ENCODE results near the gene ZDHHC5.
"Not testable (repeated sequence)": the region's sequence is repeated elsewhere in the genome, so short reads cannot be mapped to it uniquely, and the experiment has no call there.

Gene ZDHHC5

DNA sequence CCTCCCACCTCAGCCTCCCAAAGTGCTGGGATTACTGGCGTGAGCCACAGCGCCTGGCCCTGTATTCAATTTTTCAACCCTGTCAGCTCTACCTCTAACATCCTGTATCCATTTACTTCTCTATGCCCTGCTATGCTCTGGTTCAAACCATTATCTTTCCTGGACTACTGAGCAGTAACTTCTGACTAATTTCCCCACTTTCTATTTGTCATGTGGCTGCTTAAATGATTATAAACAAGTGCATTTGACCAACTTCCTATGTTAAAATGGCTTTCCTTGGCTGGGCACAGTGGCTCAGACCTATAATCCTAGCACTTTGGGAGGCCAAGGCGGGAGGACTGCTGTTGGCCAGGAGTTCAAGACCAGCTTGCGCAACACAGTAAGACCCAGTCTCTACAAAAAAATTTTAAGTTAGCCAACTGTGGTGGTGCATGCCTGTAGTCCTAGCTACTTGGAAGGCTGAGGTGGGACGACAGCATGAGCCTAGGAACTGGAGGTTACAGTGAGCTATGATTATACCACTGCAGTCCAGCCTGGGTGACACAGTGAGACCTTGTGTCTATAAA, 42.0 kb downstream of the ZDHHC5 start:
- Histone ChIP-seq H3K4me1 (ENCODE audit: insufficient read depth, poor library complexity, severe bottlenecking) (peaks cover 8% of the 10 kb centered on the region), H3K27ac (ENCODE audit: poor library complexity, severe bottlenecking) (no peak overlapping the region), H3K36me3 (ENCODE audit: low read depth) (peaks cover 9% of the 10 kb centered on the region), H3K27me3 (ENCODE audit: insufficient read depth, poor library complexity, severe bottlenecking) (no peaks in the 10 kb centered on the region), H3K4me3 (ENCODE audit: severe bottlenecking) (no peak overlapping the region), H3K9me3 (ENCODE audit: severe bottlenecking) (no peaks in the 10 kb centered on the region)
- DNase-seq (ENCODE audit: low spot score) (no peak), ATAC-seq (ENCODE audit: low read depth) (no peak)
- TF ChIP-seq, protein P1, sequence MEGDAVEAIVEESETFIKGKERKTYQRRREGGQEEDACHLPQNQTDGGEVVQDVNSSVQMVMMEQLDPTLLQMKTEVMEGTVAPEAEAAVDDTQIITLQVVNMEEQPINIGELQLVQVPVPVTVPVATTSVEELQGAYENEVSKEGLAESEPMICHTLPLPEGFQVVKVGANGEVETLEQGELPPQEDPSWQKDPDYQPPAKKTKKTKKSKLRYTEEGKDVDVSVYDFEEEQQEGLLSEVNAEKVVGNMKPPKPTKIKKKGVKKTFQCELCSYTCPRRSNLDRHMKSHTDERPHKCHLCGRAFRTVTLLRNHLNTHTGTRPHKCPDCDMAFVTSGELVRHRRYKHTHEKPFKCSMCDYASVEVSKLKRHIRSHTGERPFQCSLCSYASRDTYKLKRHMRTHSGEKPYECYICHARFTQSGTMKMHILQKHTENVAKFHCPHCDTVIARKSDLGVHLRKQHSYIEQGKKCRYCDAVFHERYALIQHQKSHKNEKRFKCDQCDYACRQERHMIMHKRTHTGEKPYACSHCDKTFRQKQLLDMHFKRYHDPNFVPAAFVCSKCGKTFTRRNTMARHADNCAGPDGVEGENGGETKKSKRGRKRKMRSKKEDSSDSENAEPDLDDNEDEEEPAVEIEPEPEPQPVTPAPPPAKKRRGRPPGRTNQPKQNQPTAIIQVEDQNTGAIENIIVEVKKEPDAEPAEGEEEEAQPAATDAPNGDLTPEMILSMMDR (IDR thresholded peaks at IDR 0.05; ENCODE audit: poor library complexity, severe bottlenecking): no peak

DNA sequence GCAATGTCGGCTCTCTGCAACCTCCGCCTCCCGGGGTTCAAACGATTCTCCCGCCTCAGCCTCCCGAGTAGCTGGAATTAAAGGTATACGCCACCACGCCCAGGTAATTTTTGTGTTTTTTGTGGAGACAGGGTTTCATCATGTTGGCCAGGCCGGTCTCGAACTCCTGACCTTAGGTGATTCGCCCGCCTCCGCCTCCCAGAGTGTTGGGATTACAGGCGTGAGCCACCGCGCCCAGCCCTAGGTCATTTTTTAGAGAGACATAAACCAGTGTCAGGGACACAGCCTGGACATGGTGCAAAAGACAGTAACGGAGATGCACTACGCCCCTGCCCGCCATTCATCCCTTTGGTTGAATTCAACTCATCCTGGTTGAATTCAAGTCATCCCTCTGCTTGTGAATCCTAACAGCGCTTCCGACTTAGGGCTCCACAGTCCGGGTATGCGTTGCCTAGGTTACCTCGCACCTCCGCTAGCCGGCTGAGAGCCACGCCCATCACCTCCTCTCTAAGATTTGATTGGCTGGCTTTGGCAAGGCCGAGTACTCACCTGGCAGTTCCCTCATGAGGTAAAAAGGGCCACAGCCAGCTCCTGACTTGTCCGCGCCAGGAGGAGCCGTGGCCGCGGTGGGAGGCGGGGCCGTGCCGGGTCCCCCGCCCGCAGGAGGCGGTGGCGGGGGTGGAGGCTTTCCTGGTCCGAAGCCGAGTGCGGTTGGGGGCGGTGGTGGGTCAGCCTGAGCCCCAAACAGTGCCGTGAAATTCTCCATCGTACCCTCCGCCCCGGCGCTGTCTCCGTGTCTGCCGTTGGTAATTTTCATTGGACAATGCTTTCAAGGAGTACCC, 43.7 kb downstream of the ZDHHC5 start, which contains the start of gene MED19:
MED19 (minus strand) TSS at position 802 of the 842 bp plus-strand sequence; CDS start at position 766, 36 bp downstream.
- Histone ChIP-seq H3K27ac (ENCODE audit: poor library complexity, severe bottlenecking) (peak within 1 kb of the TSS; percentile 53), H3K4me3 (ENCODE audit: severe bottlenecking) (peak within 1 kb of the TSS; percentile 67), H3K9me3 (ENCODE audit: severe bottlenecking) (no peaks in the 10 kb centered on the region), H3K27me3 (ENCODE audit: insufficient read depth, poor library complexity, severe bottlenecking) (no peaks in the 10 kb centered on the region), H3K4me1 (ENCODE audit: insufficient read depth, poor library complexity, severe bottlenecking) (peaks cover 8% of the 10 kb centered on the region), H3K36me3 (ENCODE audit: low read depth) (peaks cover 5% of the 10 kb centered on the region)
- TF ChIP-seq, protein P1 (IDR thresholded peaks at IDR 0.05; ENCODE audit: poor library complexity, severe bottlenecking): no peak
- DNase-seq (ENCODE audit: low spot score): peak; percentile 96
- ATAC-seq (ENCODE audit: low read depth): peak; percentile 76

DNA sequence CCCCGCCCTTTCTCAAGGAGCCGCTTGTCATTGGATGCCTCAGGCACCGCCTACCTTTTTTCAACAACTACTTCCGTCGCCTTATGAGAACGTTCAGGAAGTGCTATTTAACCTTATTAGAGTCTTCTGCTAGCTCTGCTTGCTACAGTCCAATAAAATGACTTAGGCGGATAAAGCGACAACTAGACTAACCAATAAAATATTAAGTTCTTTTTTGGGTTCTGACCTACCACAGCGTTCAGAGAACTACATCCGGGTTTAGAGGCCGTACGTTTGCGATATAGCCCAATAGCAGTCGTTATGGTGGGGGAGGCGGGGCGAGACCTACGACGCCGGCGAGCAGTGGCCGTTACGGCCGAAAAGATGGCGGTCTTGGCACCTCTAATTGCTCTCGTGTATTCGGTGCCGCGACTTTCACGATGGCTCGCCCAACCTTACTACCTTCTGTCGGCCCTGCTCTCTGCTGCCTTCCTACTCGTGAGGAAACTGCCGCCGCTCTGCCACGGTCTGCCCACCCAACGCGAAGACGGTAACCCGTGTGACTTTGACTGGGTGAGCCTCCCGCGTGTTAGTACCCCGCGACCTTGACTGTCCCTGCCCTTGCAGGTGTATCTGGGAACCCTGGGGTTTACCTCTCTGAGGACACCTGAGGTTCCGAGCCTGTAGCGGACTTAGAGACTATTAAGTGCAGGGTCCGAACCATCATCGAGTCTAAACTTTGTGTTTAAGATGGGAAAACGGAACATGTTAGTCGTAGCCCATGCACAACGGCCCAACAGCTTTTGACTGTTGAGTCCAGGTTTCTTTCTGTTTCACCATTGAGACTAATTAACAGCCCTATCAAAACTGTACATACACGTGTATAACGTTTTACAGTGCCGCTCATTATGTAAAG, 44.6 kb downstream of the ZDHHC5 start, which contains the start of gene TMX2:
TMX2 (plus strand) TSS at position 338 of the 895 bp plus-strand sequence; CDS start at position 364, 26 bp downstream.
- Histone ChIP-seq H3K36me3 (ENCODE audit: low read depth) (peaks cover 5% of the 10 kb centered on the region), H3K4me3 (ENCODE audit: severe bottlenecking) (peak within 1 kb of the TSS; percentile 67), H3K27me3 (ENCODE audit: insufficient read depth, poor library complexity, severe bottlenecking) (no peaks in the 10 kb centered on the region), H3K9me3 (ENCODE audit: severe bottlenecking) (no peaks in the 10 kb centered on the region), H3K4me1 (ENCODE audit: insufficient read depth, poor library complexity, severe bottlenecking) (peaks cover 8% of the 10 kb centered on the region), H3K27ac (ENCODE audit: poor library complexity, severe bottlenecking) (peak within 1 kb of the TSS; percentile 53)
- DNase-seq (ENCODE audit: low spot score) (peak; percentile 86), ATAC-seq (ENCODE audit: low read depth) (peak; percentile 90)
- TF ChIP-seq, protein P1 (IDR thresholded peaks at IDR 0.05; ENCODE audit: poor library complexity, severe bottlenecking): no peak

DNA sequence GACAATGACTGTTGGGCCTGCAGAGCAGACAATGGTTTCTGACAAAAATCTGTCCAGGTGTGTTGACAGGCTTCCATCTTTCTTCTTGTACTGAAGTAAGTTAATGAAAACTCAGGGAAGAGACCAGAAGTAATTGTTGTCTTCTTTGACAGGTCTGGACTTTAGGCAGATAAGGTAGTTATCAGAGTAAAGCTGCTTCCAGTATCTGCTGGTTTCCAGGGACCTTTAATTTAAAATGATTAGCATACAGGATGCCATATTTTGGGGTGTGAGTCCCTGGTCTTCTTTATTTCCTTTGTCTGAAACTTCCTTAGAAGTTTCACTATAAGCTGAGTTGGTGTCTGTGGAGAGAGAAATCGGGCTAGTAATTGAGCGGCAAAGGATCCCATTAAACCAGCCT, 45.9 kb downstream of the ZDHHC5 start:
- no peak for ATAC-seq (ENCODE audit: low read depth)
- TF ChIP-seq, protein P1 (IDR thresholded peaks at IDR 0.05; ENCODE audit: poor library complexity, severe bottlenecking): no peak

DNA sequence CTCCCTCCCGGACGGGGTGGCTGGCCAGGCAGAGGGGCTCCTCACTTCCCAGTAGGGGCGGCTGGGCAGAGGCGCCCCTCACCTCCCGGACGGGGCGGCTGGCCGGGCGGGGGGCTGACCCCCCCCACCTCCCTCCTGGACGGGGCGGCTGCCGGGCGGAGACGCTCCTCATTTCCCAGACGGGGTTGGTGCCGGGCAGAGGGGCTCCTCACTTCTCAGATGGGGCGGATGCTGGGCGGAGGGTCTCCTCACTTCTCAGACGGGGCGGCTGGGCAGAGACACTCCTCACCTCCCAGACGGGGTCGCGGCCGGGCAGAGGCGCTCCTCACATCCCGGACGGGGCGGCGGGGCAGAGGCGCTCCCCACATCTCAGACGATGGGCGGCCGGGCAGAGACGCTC, 48.8 kb downstream of the ZDHHC5 start:
- H3K36me3 ChIP-seq (ENCODE audit: low read depth): peaks cover 20% of the 10 kb centered on the region
- H3K9me3 ChIP-seq (ENCODE audit: severe bottlenecking); H3K27me3 ChIP-seq (ENCODE audit: insufficient read depth, poor library complexity, severe bottlenecking); H3K27ac ChIP-seq (ENCODE audit: poor library complexity, severe bottlenecking); H3K4me3 ChIP-seq (ENCODE audit: severe bottlenecking); H3K4me1 ChIP-seq (ENCODE audit: insufficient read depth, poor library complexity, severe bottlenecking); DNase-seq (ENCODE audit: low spot score); ATAC-seq (ENCODE audit: low read depth): not testable (repeated sequence)

More for the DNA sequence above, 45.9 kb downstream of the ZDHHC5 start:
- H3K4me1 ChIP-seq (ENCODE audit: insufficient read depth, poor library complexity, severe bottlenecking): peaks cover 8% of the 10 kb centered on the region
- DNase-seq (ENCODE audit: low spot score): no peak
- no peaks in the 10 kb centered on the region for H3K27me3 ChIP-seq (ENCODE audit: insufficient read depth, poor library complexity, severe bottlenecking)
- H3K36me3 ChIP-seq (ENCODE audit: low read depth): peaks cover under 1% of the 10 kb centered on the region; the same call in 1 of the 2 replicates
- no peaks in the 10 kb centered on the region for H3K9me3 ChIP-seq (ENCODE audit: severe bottlenecking)
- H3K4me3 ChIP-seq (ENCODE audit: severe bottlenecking): peak overlapping the region; percentile 67
- peak overlapping the region; percentile 53 for H3K27ac ChIP-seq (ENCODE audit: poor library complexity, severe bottlenecking)
